SK-N-MC (cell line): ENCODE measurements around the gene RIT2.

Experiments
- DNase-seq: peaks from one replicate; pipeline ENCODE4 v3.0.0-alpha.2; 2011; ENCODE audit warnings: low read depth, low spot score
- H3K27ac ChIP-seq: fragments of 200-600 bp; sonication (generic); 2 replicates; pipeline ENCODE4 v1.5.1; 2016; ENCODE audit warnings: mixed run types
- H3K36me3 ChIP-seq: fragments of 200-600 bp; sonication (generic); 2 replicates; pipeline ENCODE4 v1.6.1; 2017; ENCODE audit warnings: antibody characterized with exemption, low read length, mixed read lengths; ENCODE audit not compliant: insufficient read depth
- H3K4me3 ChIP-seq: fragments of 200-600 bp; sonication (generic); 2 replicates; pipeline ENCODE4 v1.5.1; 2016
- H3K9ac ChIP-seq: fragments of 200-600 bp; sonication (generic); 2 replicates; pipeline ENCODE4 v1.8.0; 2017; ENCODE audit warnings: mixed run types, mixed read lengths; ENCODE audit not compliant: insufficient read length
- H3K9me3 ChIP-seq: fragments of 200-600 bp; sonication (generic); 2 replicates; pipeline ENCODE4 v1.6.1; 2017; ENCODE audit warnings: low read depth, mild to moderate bottlenecking, antibody characterized with exemption, low read length, moderate library complexity, mixed read lengths
- EZH2 ChIP-seq: fragments of 200-600 bp; sonication (generic); IDR thresholded peaks from one replicate; pipeline ENCODE4 v1.6.1; 2017; ENCODE audit warnings: antibody characterized with exemption
- FOXP2 ChIP-seq: optimal IDR thresholded peaks from 2 replicates; pipeline ENCODE3; 2011; ENCODE audit warnings: mild to moderate bottlenecking, moderate library complexity; ENCODE audit not compliant: insufficient read depth; ENCODE audit errors: extremely low read length, control extremely low read depth
- POLR2AphosphoS5 ChIP-seq: IDR thresholded peaks from 2 replicates; pipeline ENCODE4 v1.6.1; 2012; ENCODE audit warnings: mild to moderate bottlenecking, low read depth, low read length, borderline replicate concordance

The RIT2 gene

GRCh38 chr18:43115076-43115921 is at the start of gene RIT2:
RIT2 (minus strand) TSS chr18:43115685.
- Histone ChIP-seq H3K4me3 (no peak within 1 kb of the TSS), H3K36me3 (no peaks in the 10 kb centered on the region), H3K27ac (no peak within 1 kb of the TSS), H3K9ac (no peak within 1 kb of the TSS), H3K9me3 (no peaks in the 10 kb centered on the region)
- no peak for DNase-seq
- no peak for TF ChIP-seq FOXP2

GRCh38 chr18:43161528-43161927 is 46.0 kb upstream of the RIT2 start:
- no peak overlapping the region for H3K4me3 ChIP-seq
- TF ChIP-seq FOXP2 (no peak), EZH2 (no peak), POLR2AphosphoS5 (no peak)
- H3K27ac ChIP-seq, result no peak overlapping the region
- H3K36me3 ChIP-seq, result no peaks in the 10 kb centered on the region
- no peak for DNase-seq
- no peak overlapping the region for H3K9ac ChIP-seq
- H3K9me3 ChIP-seq, result no peaks in the 10 kb centered on the region

- H3K9ac ChIP-seq, result no peak overlapping the region
- H3K9me3 ChIP-seq, result no peaks in the 10 kb centered on the region
- no peak overlapping the region for H3K4me3 ChIP-seq
- no peak for DNase-seq
- no peak for TF ChIP-seq FOXP2
- TF ChIP-seq POLR2AphosphoS5, result no peak
- TF ChIP-seq EZH2, result no peak
- no peaks in the 10 kb centered on the region for H3K36me3 ChIP-seq
- no peak overlapping the region for H3K27ac ChIP-seq
These were observed 45.0 kb upstream of the RIT2 start for GRCh38 chr18:43160509-43160908.

GRCh38 chr18:43159926-43160325 is 44.4 kb upstream of the RIT2 start:
- Histone ChIP-seq H3K36me3 (no peaks in the 10 kb centered on the region), H3K9ac (no peak overlapping the region), H3K4me3 (no peak overlapping the region), H3K27ac (no peak overlapping the region), H3K9me3 (no peaks in the 10 kb centered on the region)
- DNase-seq, result no peak
- no peak for TF ChIP-seq EZH2
- no peak for TF ChIP-seq FOXP2
- no peak for TF ChIP-seq POLR2AphosphoS5

- no peak for DNase-seq
- no peaks in the 10 kb centered on the region for H3K36me3 ChIP-seq
- no peak for TF ChIP-seq EZH2
- TF ChIP-seq FOXP2, result no peak
- no peak for TF ChIP-seq POLR2AphosphoS5
These were observed 43.7 kb upstream of the RIT2 start for GRCh38 chr18:43159086-43159770.

GRCh38 chr18:43158381-43158780 is 42.9 kb upstream of the RIT2 start:
- Histone ChIP-seq H3K9me3 (no peaks in the 10 kb centered on the region), H3K27ac (no peak overlapping the region), H3K9ac (no peak overlapping the region), H3K36me3 (no peaks in the 10 kb centered on the region), H3K4me3 (no peak overlapping the region)
- TF ChIP-seq FOXP2 (no peak), POLR2AphosphoS5 (no peak), EZH2 (no peak)
- DNase-seq, result no peak

More at GRCh38 chr18:43159086-43159770, 43.7 kb upstream of the RIT2 start:
- Histone ChIP-seq H3K9me3 (no peaks in the 10 kb centered on the region), H3K27ac (no peak overlapping the region), H3K4me3 (no peak overlapping the region), H3K9ac (no peak overlapping the region)

GRCh38 chr18:43155842-43156241 is 40.4 kb upstream of the RIT2 start:
- no peak overlapping the region for H3K27ac ChIP-seq
- no peak for DNase-seq
- TF ChIP-seq POLR2AphosphoS5 (no peak), FOXP2 (no peak), EZH2 (no peak)

GRCh38 chr18:43148231-43148630 is 32.7 kb upstream of the RIT2 start:
- Histone ChIP-seq H3K9ac (no peak overlapping the region), H3K27ac (no peak overlapping the region), H3K4me3 (no peak overlapping the region), H3K9me3 (no peaks in the 10 kb centered on the region), H3K36me3 (no peaks in the 10 kb centered on the region)
- TF ChIP-seq FOXP2 (no peak), EZH2 (no peak), POLR2AphosphoS5 (no peak)
- no peak for DNase-seq

More at GRCh38 chr18:43155842-43156241, 40.4 kb upstream of the RIT2 start:
- H3K9ac ChIP-seq, result no peak overlapping the region
- H3K36me3 ChIP-seq, result no peaks in the 10 kb centered on the region
- no peak overlapping the region for H3K4me3 ChIP-seq
- no peaks in the 10 kb centered on the region for H3K9me3 ChIP-seq
